Activated CD8-positive, alpha-beta memory T cell treated with anti-CD3 and anti-CD28 coated beads for 36 hours (primary cell): ENCODE data around the gene ARHGAP12. TPM values are rescaled to one million over a fixed set of nuclear protein-coding genes. Genes with fewer than 3 reads are reported as not detected.

Experiments used
- CTCF ChIA-PET: fragments of 350-600 bp; sonication (Branson Sonifier 250); formaldehyde crosslinking; loops from one replicate; lab custom pipeline; 2021; ENCODE audit warnings: antibody characterized with exemption; lab: Charles Lee
- POLR2A ChIA-PET: fragments of 350-600 bp; sonication (Branson Sonifier 250); formaldehyde crosslinking; loops from one replicate; lab custom pipeline; 2021; ENCODE audit warnings: antibody characterized with exemption; lab: Charles Lee
- total RNA-seq, 2 experiments: library from RNA; stranded (reverse); gene quantifications; one replicate each; pipeline ENCODE4 v1.2.3, GENCODE V29; 2021

The ARHGAP12 gene
- total RNA-seq, 2 experiments from 2014 or later: 2.7 to 3.2 TPM

GRCh38 chr10:31949266-31949665 lies 20.6 kb upstream of the ARHGAP12 start:
- CTCF ChIA-PET: interaction anchor here (1.2 kb wide), 1 partner anchor 87 kb away, joined by 3 read pairs; no protein-coding TSS in a partner anchor
- POLR2A ChIA-PET: no interaction called here

GRCh38 chr10:31948021-31948420 lies 19.4 kb upstream of the ARHGAP12 start:
- ChIA-PET CTCF (no interaction called here), POLR2A (interaction anchor here (0.6 kb wide), 1 partner anchor 11 kb away, joined by 5 read pairs; no protein-coding TSS in a partner anchor)

GRCh38 chr10:31947144-31947926 lies 18.7 kb upstream of the ARHGAP12 start:
- ChIA-PET POLR2A (interaction anchor here (0.6 kb wide), 1 partner anchor 11 kb away, joined by 5 read pairs; no protein-coding TSS in a partner anchor), CTCF (no interaction called here)

DNA sequence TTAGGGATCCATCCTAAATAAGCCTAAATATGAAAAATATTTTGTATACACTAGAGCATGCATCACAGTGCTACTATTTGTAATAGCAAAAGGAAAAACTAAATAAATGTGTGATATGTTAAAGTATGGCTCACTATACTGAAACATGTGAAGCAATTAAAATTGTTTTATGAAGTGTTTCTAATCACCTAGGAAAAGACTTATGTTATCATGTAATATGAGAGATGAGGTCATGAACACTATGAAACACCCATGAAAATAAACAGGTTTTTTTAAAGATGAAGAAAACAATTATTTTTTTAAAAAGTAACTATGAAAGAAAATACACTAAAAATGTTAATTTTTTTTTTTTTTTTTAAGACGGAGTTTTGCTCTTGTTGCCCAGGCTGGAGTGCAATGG lies 16.8 kb upstream of the ARHGAP12 start:
- POLR2A ChIA-PET: no interaction called here
- CTCF ChIA-PET: no interaction called here

GRCh38 chr10:31944071-31944433 lies 15.4 kb upstream of the ARHGAP12 start:
- POLR2A ChIA-PET: no interaction called here

DNA sequence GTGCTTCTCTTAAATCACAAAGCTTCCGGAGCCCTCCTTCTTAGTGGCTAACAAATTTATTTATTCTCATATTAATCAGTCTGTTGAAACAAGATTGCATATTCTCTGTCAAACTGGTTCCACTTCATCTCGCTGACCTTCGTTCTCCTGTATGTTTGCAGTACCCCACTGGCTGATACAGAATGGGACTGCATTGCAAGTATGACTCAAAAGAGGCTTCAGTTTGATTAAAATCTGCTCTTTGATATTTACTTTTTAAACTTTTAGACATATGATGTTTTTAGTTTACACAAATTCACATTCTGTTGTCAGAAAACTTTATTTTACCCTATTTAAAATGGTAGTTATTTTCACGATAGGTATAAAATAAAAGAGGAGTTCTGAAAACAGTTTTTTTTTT lies 14.3 kb upstream of the ARHGAP12 start:
- CTCF ChIA-PET: no interaction called here
- POLR2A ChIA-PET: no interaction called here

More at GRCh38 chr10:31944071-31944433, 15.4 kb upstream of the ARHGAP12 start:
- CTCF ChIA-PET: no interaction called here

GRCh38 chr10:31942435-31942834 lies 13.8 kb upstream of the ARHGAP12 start:
- ChIA-PET CTCF (no interaction called here), POLR2A (no interaction called here)

GRCh38 chr10:31940839-31941653 lies 12.4 kb upstream of the ARHGAP12 start:
- POLR2A ChIA-PET: no interaction called here
- CTCF ChIA-PET: no interaction called here

GRCh38 chr10:31939797-31940708 lies 11.4 kb upstream of the ARHGAP12 start:
- POLR2A ChIA-PET: no interaction called here
- CTCF ChIA-PET: no interaction called here

DNA sequence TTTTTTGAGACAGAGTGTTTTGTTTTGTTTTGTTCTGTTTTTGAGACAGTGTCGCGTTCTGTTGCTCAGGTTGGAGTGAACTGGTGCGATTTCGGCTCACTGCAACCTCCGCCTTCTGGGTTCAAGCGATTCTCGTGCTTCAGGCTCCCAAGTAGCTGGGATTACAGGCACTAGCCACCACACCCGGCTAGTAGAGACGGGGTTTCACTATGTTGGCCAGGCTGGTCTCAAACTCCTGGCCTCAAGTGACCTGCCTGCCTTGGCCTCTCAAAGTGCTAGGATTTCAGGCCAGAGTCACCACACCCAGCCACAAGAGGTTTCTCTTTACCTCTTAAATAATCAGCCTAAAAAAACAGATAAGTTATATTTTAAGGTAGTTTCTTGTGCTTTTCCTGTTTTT lies 8.7 kb upstream of the ARHGAP12 start:
- ChIA-PET CTCF (no interaction called here), POLR2A (no interaction called here)

DNA sequence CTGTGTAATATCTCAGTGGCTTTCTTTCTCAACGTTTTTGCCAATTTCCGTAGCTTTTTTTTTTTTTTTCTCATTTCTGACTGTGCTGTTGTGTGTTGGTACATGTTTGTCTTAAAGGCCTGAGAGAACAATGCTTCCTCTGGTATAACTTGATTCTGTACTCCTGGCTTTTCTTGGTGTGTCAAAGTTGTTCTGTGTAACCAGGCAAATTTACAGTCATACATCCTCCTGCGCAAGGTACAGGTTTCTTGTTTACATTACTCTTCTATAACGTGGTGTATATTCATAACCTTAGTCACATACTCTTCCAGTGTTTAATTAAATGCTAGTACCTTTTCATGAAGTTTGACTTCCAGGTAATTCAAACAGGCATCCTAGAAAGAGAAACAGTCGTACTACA lies 8.3 kb upstream of the ARHGAP12 start:
- CTCF ChIA-PET: interaction anchor here (0.6 kb wide), 1 partner anchor 49 kb away, joined by 3 read pairs; no protein-coding TSS in a partner anchor
- POLR2A ChIA-PET: interaction anchor here (0.5 to 0.6 kb wide), 2 partner anchors 11 to 904 kb away, joined by 3 to 5 read pairs; no protein-coding TSS in a partner anchor

DNA sequence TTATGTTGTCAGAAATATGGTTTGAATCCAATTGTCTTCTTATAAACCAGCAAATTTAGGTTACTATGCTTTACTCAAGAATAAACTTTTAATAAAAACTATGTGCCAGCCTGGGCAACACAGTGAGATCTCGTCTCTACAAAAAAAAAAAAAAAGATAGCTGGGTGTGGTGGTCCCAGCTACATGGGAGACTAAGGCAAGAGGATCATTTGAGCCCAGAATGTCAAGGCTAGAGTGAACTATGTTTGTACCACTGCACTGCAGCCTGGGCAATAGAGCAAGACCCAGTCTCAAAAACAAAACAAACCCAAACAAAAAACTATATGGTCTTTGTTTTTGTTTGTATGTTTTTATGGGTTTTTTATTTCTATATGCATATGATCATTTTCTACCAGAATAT lies 7.5 kb upstream of the ARHGAP12 start:
- ChIA-PET POLR2A (interaction anchor here (0.5 to 0.6 kb wide), 3 partner anchors 12 to 904 kb away, joined by 3 to 5 read pairs (median 5); no protein-coding TSS in a partner anchor), CTCF (interaction anchor here (0.6 kb wide), 1 partner anchor 49 kb away, joined by 3 read pairs; no protein-coding TSS in a partner anchor)

GRCh38 chr10:31935678-31936077 lies 7.0 kb upstream of the ARHGAP12 start:
- ChIA-PET POLR2A (no interaction called here), CTCF (no interaction called here)

GRCh38 chr10:31932838-31933237 lies 4.2 kb upstream of the ARHGAP12 start:
- POLR2A ChIA-PET: no interaction called here

GRCh38 chr10:31930856-31931255 lies 2.2 kb upstream of the ARHGAP12 start:
- ChIA-PET CTCF (interaction anchor here (0.6 to 1.0 kb wide), 3 partner anchors 10 to 74 kb away, joined by 3 read pairs; no protein-coding TSS in a partner anchor), POLR2A (no interaction called here)

More at GRCh38 chr10:31932838-31933237, 4.2 kb upstream of the ARHGAP12 start:
- CTCF ChIA-PET: interaction anchor here (0.7 kb wide), 1 partner anchor 223 kb away, joined by 3 read pairs; no protein-coding TSS in a partner anchor

GRCh38 chr10:31930023-31930751 lies 1.6 kb upstream of the ARHGAP12 start:
- ChIA-PET POLR2A (no interaction called here), CTCF (interaction anchor here (0.7 to 1.1 kb wide), 3 partner anchors 8 to 74 kb away, joined by 3 read pairs; no protein-coding TSS in a partner anchor)

- ChIA-PET POLR2A (no interaction called here), CTCF (interaction anchor here (0.6 to 1.1 kb wide), 2 partner anchors 9 to 435 kb away, joined by 3 to 4 read pairs; no protein-coding TSS in a partner anchor)
Observed at GRCh38 chr10:31929261-31930022, 811 bp upstream of the ARHGAP12 start.
